ENCODE data around the gene TMPRSS12.
"Not testable (repeated sequence)": the region's sequence is repeated elsewhere in the genome, so short reads cannot be mapped to it uniquely, and the experiment has no call there.

The TMPRSS12 gene

GRCh38 chr12:50924439-50925341 lies 82.0 kb downstream of the TMPRSS12 start:
- peak; percentile 67 for DNase-seq (ENCODE audit: extremely low spot score)
- ChIA-PET CTCF (interaction anchor here (0.9 to 1.2 kb wide), 3 partner anchors 79 to 104 kb away, joined by 3 to 6 read pairs (median 3); no protein-coding TSS in a partner anchor), POLR2A (interaction anchor here (1.2 to 1.9 kb wide), 4 partner anchors 10 to 103 kb away, joined by 3 to 8 read pairs (median 4); partner anchors contain the start of gene SLC11A2)
- TF ChIP-seq FOXK2 (IDR thresholded peaks at IDR 0.05) (no peak), CTBP1 (IDR thresholded peaks at IDR 0.05; ENCODE audit: borderline replicate concordance) (no peak), TARDBP (IDR thresholded peaks at IDR 0.05) (no peak), ELF4 (IDR thresholded peaks at IDR 0.05) (no peak), ZNF384 (IDR thresholded peaks at IDR 0.05) (peak; percentile 93), FOXA1 (IDR thresholded peaks at IDR 0.05) (no peak), FOXM1 (IDR thresholded peaks at IDR 0.05; ENCODE audit: borderline replicate concordance) (no peak)

- ChIA-PET CTCF (interaction anchor here (0.9 to 1.2 kb wide), 3 partner anchors 78 to 103 kb away, joined by 3 to 6 read pairs (median 3); no protein-coding TSS in a partner anchor), POLR2A (interaction anchor here (1.2 to 1.9 kb wide), 4 partner anchors 9 to 103 kb away, joined by 3 to 8 read pairs (median 4); partner anchors contain the start of gene SLC11A2)
- no peak for TF ChIP-seq TARDBP (IDR thresholded peaks at IDR 0.05)
- TF ChIP-seq NFRKB (IDR thresholded peaks at IDR 0.05), result no peak
- no peak for TF ChIP-seq CTBP1 (IDR thresholded peaks at IDR 0.05; ENCODE audit: borderline replicate concordance)
- no peak for TF ChIP-seq PKNOX1 (IDR thresholded peaks at IDR 0.05)
- no peak for DNase-seq (ENCODE audit: extremely low spot score)
Observed at GRCh38 chr12:50925342-50925651, 82.6 kb downstream of the TMPRSS12 start.

GRCh38 chr12:50925920-50926319 lies 83.2 kb downstream of the TMPRSS12 start:
- CTCF ChIA-PET, result no interaction called here
- POLR2A ChIA-PET, result no interaction called here

GRCh38 chr12:50926415-50926814 lies 83.7 kb downstream of the TMPRSS12 start:
- TF ChIP-seq PKNOX1 (IDR thresholded peaks at IDR 0.05), result no peak
- ChIA-PET CTCF (no interaction called here), POLR2A (interaction anchor here (1.2 kb wide), 1 partner anchor 100 kb away, joined by 3 read pairs; the partner anchor contains the start of gene SLC11A2)
- no peak for DNase-seq (ENCODE audit: extremely low spot score)

More at GRCh38 chr12:50925920-50926319, 83.2 kb downstream of the TMPRSS12 start:
- no peak for DNase-seq (ENCODE audit: extremely low spot score)
- TF ChIP-seq ARNT (IDR thresholded peaks at IDR 0.05) (no peak), LEF1 (IDR thresholded peaks at IDR 0.05; ENCODE audit: borderline replicate concordance) (no peak), ZNF384 (IDR thresholded peaks at IDR 0.05) (peak; percentile 54; the same call in 1 of the 2 replicates), CTBP1 (IDR thresholded peaks at IDR 0.05; ENCODE audit: borderline replicate concordance) (no peak), SUZ12 (IDR thresholded peaks at IDR 0.05) (no peak), NFRKB (IDR thresholded peaks at IDR 0.05) (no peak)

- CTCF ChIA-PET; DNase-seq (ENCODE audit: extremely low spot score): not testable (repeated sequence)
- POLR2A ChIA-PET, result interaction anchor here (1.2 kb wide), 1 partner anchor 99 kb away, joined by 3 read pairs; the partner anchor contains the start of gene SLC11A2
Observed at GRCh38 chr12:50926932-50927331, 84.2 kb downstream of the TMPRSS12 start.

GRCh38 chr12:50927356-50927755 lies 84.6 kb downstream of the TMPRSS12 start:
- ChIA-PET POLR2A (interaction anchor here (1.2 kb wide), 1 partner anchor 99 kb away, joined by 3 read pairs; the partner anchor contains the start of gene SLC11A2), CTCF (no interaction called here)
- DNase-seq (ENCODE audit: extremely low spot score), result no peak
- no peak for TF ChIP-seq FOXK2 (IDR thresholded peaks at IDR 0.05)
- TF ChIP-seq L3MBTL2 (conservative IDR thresholded peaks at IDR 0.05), result no peak
- no peak for TF ChIP-seq SUZ12 (IDR thresholded peaks at IDR 0.05)
- TF ChIP-seq FOXM1 (IDR thresholded peaks at IDR 0.05; ENCODE audit: borderline replicate concordance), result no peak
- TF ChIP-seq BHLHE40 (IDR thresholded peaks at IDR 0.05; ENCODE audit: borderline replicate concordance), result no peak

- POLR2A ChIA-PET, result interaction anchor here (1.2 kb wide), 1 partner anchor 53 kb away, joined by 3 read pairs; no protein-coding TSS in a partner anchor
- CTCF ChIA-PET, result interaction anchor here (0.7 kb wide), 1 partner anchor 1957 kb away, joined by 3 read pairs; no protein-coding TSS in a partner anchor
- no peak for DNase-seq (ENCODE audit: extremely low spot score)
- no peak for TF ChIP-seq BHLHE40 (IDR thresholded peaks at IDR 0.05; ENCODE audit: borderline replicate concordance)
- TF ChIP-seq CTBP1 (IDR thresholded peaks at IDR 0.05; ENCODE audit: borderline replicate concordance), result no peak
- TF ChIP-seq HDGF (IDR thresholded peaks at IDR 0.05; ENCODE audit: borderline replicate concordance), result no peak
- TF ChIP-seq PKNOX1 (IDR thresholded peaks at IDR 0.05), result no peak
- no peak for TF ChIP-seq SUZ12 (IDR thresholded peaks at IDR 0.05)
- no peak for TF ChIP-seq ZNF384 (IDR thresholded peaks at IDR 0.05)
- no peak for TF ChIP-seq FOXK2 (IDR thresholded peaks at IDR 0.05)
- no peak for TF ChIP-seq LEF1 (IDR thresholded peaks at IDR 0.05; ENCODE audit: borderline replicate concordance)
- TF ChIP-seq ELF4 (IDR thresholded peaks at IDR 0.05), result no peak
- TF ChIP-seq L3MBTL2 (conservative IDR thresholded peaks at IDR 0.05), result no peak
- TF ChIP-seq SP1 (IDR thresholded peaks at IDR 0.05), result no peak
- no peak for TF ChIP-seq TARDBP (IDR thresholded peaks at IDR 0.05)
- no peak for TF ChIP-seq NFRKB (IDR thresholded peaks at IDR 0.05)
- TF ChIP-seq FOXM1 (IDR thresholded peaks at IDR 0.05; ENCODE audit: borderline replicate concordance), result no peak
- TF ChIP-seq ARNT (IDR thresholded peaks at IDR 0.05), result no peak
- TF ChIP-seq FOXA1 (IDR thresholded peaks at IDR 0.05), result no peak
Observed at GRCh38 chr12:50927766-50928224, 85.1 kb downstream of the TMPRSS12 start.

Data from HEK293T (cell line).